Endothelial cell (in vitro differentiated cells): ENCODE data around the gene MIEN1. TPM values are rescaled to one million over a fixed set of nuclear protein-coding genes. Genes with fewer than 3 reads are reported as not detected.

ENCODE experiments used
- DNase-seq: peaks from one replicate; pipeline ENCODE4 v3.0.0; 2021; ENCODE audit warnings: low spot score
- H3K27ac Mint-ChIP-seq: one replicate; pipeline ENCODE4 v1.8.0; 2021; ENCODE audit warnings: mixed read lengths, inconsistent platforms; ENCODE audit not compliant: unreplicated experiment
- H3K27me3 Mint-ChIP-seq: one replicate; pipeline ENCODE4 v1.8.0; 2021; ENCODE audit warnings: mild to moderate bottlenecking, moderate library complexity, mixed read lengths, inconsistent platforms; ENCODE audit not compliant: unreplicated experiment
- H3K36me3 Mint-ChIP-seq: one replicate; pipeline ENCODE4 v1.8.0; 2021; ENCODE audit warnings: mild to moderate bottlenecking, low read depth, mixed read lengths, inconsistent platforms; ENCODE audit not compliant: unreplicated experiment
- H3K4me1 Mint-ChIP-seq: one replicate; pipeline ENCODE4 v1.8.0; 2021; ENCODE audit warnings: mild to moderate bottlenecking, mixed read lengths, inconsistent platforms; ENCODE audit not compliant: unreplicated experiment
- H3K4me3 Mint-ChIP-seq: one replicate; pipeline ENCODE4 v1.8.0; 2021; ENCODE audit warnings: mild to moderate bottlenecking, mixed read lengths, inconsistent platforms; ENCODE audit not compliant: unreplicated experiment
- H3K9me3 Mint-ChIP-seq: one replicate; pipeline ENCODE4 v1.8.0; 2021; ENCODE audit warnings: mixed read lengths, inconsistent platforms; ENCODE audit not compliant: unreplicated experiment
- CTCF ChIP-seq: fragments of 200-600 bp; sonication (generic); IDR thresholded peaks from one replicate; pipeline ENCODE4 v1.5.0; 2021; ENCODE audit warnings: antibody characterized with exemption; ENCODE audit not compliant: unreplicated experiment
- total RNA-seq: library from RNA; stranded (reverse); fragmentation: NEBNext Ultra II Directional; extraction: Animal tissue kit (Norgen Biotek cat#: 25700); gene quantifications from one replicate; pipeline ENCODE4 v1.2.1, GENCODE V29; 2021; ENCODE audit not compliant: unreplicated experiment

Gene MIEN1
- total RNA-seq, 1 donor from 2014 or later: 15.5 TPM

GRCh38 chr17:39759204-39759603 is 28.9 kb upstream of the MIEN1 start:
- no peak for TF ChIP-seq CTCF
- no peaks in the 10 kb centered on the region for H3K4me1 Mint-ChIP-seq
- H3K27me3 Mint-ChIP-seq: no peaks in the 10 kb centered on the region
- H3K27ac Mint-ChIP-seq: no peak overlapping the region
- H3K36me3 Mint-ChIP-seq: no peaks in the 10 kb centered on the region
- H3K4me3 Mint-ChIP-seq: no peak overlapping the region
- H3K9me3 Mint-ChIP-seq: no peaks in the 10 kb centered on the region
- DNase-seq: no peak

- Mint-ChIP-seq H3K4me3 (no peak overlapping the region), H3K9me3 (no peaks in the 10 kb centered on the region), H3K27me3 (peaks cover 3% of the 10 kb centered on the region), H3K27ac (no peak overlapping the region), H3K4me1 (peaks cover 4% of the 10 kb centered on the region), H3K36me3 (no peaks in the 10 kb centered on the region)
- TF ChIP-seq CTCF: no peak
- DNase-seq: no peak
Measured at GRCh38 chr17:39757931-39758873, 27.9 kb upstream of the MIEN1 start.

- peaks cover 4% of the 10 kb centered on the region for H3K4me1 Mint-ChIP-seq
- H3K9me3 Mint-ChIP-seq: no peaks in the 10 kb centered on the region
- H3K36me3 Mint-ChIP-seq: no peaks in the 10 kb centered on the region
- H3K4me3 Mint-ChIP-seq: no peak overlapping the region
- H3K27me3 Mint-ChIP-seq: peaks cover 3% of the 10 kb centered on the region
- no peak overlapping the region for H3K27ac Mint-ChIP-seq
- no peak for TF ChIP-seq CTCF
- no peak for DNase-seq
Measured at GRCh38 chr17:39757176-39757662, 26.9 kb upstream of the MIEN1 start.

- Mint-ChIP-seq H3K27ac (no peak overlapping the region), H3K36me3 (no peaks in the 10 kb centered on the region), H3K4me3 (no peak overlapping the region), H3K9me3 (no peaks in the 10 kb centered on the region), H3K4me1 (peaks cover 5% of the 10 kb centered on the region), H3K27me3 (peaks cover 3% of the 10 kb centered on the region)
- no peak for DNase-seq
- no peak for TF ChIP-seq CTCF
Measured at GRCh38 chr17:39756380-39757079, 26.2 kb upstream of the MIEN1 start.
